Vagina (tissue), 2 donors: ENCODE data around the gene DDB1.

Experiments
- CTCF ChIP-seq, 3 experiments: fragments of 450-650 bp in 2 of 3; fragments of 200-600 bp in 1 of 3; sonication (generic) in 1 of 3; IDR thresholded peaks; one replicate each; pipeline ENCODE4 v1.5.1; 2017 to 2019; ENCODE audit warnings: antibody characterized with exemption in 3 of 3, mild to moderate bottlenecking in 2 of 3, moderate library complexity in 2 of 3
- POLR2A ChIP-seq, 2 donors: fragments of 450-650 bp; IDR thresholded peaks; one replicate each; pipeline ENCODE4 v1.6.1; 2017; ENCODE audit warnings: antibody characterized with exemption in 2 of 2, mild to moderate bottlenecking in 2 of 2, moderate library complexity in 2 of 2

- TF ChIP-seq CTCF (IDR thresholded peaks at IDR 0.05), result peak in 2 of 3 experiments; percentile 4 to 9
- TF ChIP-seq POLR2A (IDR thresholded peaks at IDR 0.05), result peak in 1 of 2 donors; percentile 74
Measured at GRCh38 chr11:61332797-61333549, at the start of gene DDB1, which contains the start of gene TKFC.
